COLO829 (cell line): Measurements from ENCODE around the gene ZP1.

ENCODE experiments used
- DNase-seq: peaks from one replicate; pipeline ENCODE4 v3.0.0; 2012; ENCODE audit warnings: low spot score

The ZP1 gene

DNA sequence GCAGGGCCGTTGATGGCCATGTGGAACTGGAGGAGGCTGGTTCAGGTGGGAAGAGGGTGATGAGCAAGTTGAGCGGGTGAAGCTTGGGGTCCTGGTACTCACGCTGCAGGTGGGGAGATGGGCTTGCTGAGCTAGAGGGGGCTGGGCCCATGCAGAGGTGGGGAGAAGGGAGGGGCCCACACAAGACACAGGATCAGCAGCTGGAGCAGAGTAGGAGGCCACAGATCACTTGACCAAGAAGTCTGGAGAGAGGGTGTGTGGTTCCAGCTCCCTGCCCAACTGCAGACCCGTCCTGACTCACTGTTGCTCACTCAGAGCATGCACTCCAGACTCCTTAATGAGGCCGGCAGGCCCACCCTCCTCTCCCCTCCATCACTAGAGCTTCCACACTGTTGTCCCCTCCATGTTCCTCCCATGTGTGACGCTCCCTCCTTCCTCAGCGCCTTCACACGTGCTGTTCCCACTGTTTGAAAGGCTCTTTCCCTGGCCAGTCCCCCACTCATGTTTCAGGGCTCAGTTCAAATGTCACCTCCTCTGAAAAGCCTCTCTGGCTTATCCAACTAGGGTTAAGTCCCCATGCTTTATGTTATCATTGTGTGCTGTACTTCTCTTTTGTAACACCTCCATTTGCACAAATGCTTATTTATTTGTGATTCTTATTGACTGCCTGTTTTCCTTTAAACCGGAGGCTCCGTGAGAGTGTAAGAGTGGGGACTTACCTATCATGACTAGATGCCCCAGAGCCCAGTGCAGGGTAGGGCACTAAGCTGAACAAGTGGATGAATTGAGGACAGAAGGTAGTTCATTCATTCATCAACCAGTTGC is 23.1 kb upstream of the ZP1 start:
- DNase-seq, result no peak

DNA sequence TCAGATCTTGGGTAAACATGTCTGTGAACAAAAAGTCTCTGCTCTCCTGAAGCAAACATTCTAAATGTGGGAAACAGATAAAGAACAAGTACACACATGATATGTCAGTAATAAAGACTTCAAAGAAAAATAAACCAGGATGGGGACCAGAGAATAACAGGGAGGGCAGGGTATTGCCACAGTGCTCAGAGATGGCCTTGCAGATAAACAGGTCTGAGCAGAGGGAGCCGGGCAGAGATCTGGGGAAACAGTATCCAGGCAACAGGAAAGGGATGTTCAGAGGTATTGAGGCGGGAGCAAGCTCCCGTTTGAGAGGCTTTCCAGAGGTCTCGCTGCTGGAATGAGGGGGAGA is 22.5 kb upstream of the ZP1 start:
- no peak for DNase-seq

DNA sequence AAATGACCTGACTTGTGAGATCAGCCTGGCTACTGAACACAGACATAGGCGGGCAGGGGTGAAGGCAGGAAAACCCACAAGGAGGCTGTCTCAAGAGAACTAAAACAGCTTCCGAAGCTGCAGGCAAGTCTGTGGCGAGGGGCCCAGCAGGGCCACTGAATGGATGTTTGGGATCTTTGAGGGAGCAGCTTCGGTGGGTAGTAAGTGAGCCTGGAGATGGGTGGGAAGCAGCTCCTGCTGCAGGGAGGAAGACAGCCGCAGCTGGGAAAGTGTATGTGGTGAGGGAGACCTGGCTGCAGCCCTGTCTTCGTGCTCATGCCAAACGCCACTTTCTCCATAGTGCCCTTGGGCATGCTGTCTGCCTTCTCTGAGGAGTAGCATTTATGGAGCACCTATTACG is 22.0 kb upstream of the ZP1 start:
- no peak for DNase-seq

GRCh38 chr11:60847281-60847680 is 20.1 kb upstream of the ZP1 start:
- no peak for DNase-seq

GRCh38 chr11:60847896-60848295 is 19.4 kb upstream of the ZP1 start:
- DNase-seq, result no peak

- DNase-seq, result no peak
Observed at GRCh38 chr11:60848714-60849151, 18.6 kb upstream of the ZP1 start.

DNA sequence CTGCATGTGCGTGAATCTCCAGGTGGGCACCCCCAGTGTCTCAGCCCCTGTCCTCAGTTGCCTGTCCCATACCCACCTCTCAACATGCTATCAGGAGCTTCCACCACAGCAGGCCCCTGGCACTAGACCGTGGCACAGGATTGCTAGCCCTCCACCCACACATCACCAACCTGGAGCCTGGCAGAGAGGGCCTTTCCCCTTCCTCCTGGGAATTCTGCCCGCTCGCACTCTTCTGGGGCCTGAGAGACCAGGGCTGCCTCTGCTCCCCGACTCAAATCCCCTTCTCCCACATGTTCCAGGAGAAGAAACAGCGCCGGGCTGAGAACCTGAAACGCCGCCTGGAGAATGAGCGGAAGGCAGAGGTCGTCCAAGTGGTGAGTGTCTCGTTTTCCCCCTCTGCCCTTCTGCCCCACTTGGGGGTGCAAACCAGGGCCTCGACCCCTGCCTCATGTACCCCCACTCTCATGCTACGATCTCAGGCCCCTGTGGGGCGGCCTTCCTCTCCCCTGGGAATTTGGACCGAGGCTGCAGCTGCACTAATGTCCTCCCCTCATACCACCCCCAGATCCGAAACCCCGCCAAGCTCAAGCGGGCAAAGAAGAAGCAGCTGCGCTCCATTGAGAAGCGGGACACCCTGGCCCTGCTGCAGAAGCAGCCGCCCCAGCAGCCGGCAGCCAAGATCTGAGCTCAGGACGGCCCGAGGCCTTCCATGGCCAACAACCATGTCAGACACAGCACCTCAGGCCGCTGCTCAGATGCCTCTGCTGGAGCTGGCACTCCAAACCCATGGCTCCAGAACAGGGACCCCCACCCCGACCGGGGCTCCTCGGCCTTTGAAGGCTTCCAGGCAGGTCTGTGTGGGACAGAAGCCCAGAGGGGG is 17.5 kb upstream of the ZP1 start:
- DNase-seq, result no peak

GRCh38 chr11:60851327-60852104 is 15.8 kb upstream of the ZP1 start:
- no peak for DNase-seq

- DNase-seq, result no peak
Observed at GRCh38 chr11:60852117-60852981, 15.0 kb upstream of the ZP1 start.

GRCh38 chr11:60852982-60853950 is 14.1 kb upstream of the ZP1 start:
- no peak for DNase-seq

- DNase-seq, result no peak
Observed at GRCh38 chr11:60854140-60854846, 13.0 kb upstream of the ZP1 start.

DNA sequence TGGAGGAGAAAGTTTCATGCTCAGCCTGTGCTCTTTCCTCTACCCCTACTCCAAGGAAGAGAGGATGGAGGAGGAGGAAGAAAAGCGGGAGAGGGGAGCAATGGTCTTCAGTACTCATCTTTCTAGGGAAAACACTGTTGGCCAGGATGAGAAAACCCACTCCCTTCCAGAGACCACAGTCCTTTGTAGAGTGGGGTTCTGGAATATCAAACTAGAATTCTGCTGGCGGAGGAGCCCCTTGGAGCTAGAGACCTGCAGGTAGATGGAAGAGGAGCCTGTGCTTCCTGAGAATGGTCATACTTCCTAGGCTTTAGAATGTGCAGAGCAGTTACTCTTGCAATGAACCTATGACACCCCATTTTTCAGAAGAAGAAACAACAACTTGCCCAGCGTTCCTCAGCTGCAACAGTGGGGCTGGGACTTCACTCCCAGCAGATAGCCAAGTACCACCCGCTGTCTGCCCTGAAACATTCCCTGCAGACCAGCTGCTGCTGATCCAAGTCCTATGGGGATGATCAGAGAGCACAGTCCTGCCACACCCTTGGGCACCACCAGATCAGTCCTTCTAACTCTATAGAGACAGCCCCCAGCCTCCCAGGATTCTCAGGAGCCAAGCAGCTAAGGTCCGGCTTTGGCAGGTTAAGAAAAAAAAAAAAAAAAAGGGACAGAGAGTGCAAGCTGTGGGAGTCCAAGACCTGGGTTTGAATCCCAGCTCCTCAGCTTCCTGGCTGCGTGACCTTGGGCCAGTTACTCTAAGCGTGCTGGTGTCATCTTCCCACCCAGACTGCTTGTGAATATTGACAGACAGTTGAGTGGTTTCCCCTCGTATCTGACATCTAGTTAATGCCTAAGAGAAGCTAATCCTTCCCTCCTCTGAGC is 12.3 kb upstream of the ZP1 start:
- no peak for DNase-seq

DNA sequence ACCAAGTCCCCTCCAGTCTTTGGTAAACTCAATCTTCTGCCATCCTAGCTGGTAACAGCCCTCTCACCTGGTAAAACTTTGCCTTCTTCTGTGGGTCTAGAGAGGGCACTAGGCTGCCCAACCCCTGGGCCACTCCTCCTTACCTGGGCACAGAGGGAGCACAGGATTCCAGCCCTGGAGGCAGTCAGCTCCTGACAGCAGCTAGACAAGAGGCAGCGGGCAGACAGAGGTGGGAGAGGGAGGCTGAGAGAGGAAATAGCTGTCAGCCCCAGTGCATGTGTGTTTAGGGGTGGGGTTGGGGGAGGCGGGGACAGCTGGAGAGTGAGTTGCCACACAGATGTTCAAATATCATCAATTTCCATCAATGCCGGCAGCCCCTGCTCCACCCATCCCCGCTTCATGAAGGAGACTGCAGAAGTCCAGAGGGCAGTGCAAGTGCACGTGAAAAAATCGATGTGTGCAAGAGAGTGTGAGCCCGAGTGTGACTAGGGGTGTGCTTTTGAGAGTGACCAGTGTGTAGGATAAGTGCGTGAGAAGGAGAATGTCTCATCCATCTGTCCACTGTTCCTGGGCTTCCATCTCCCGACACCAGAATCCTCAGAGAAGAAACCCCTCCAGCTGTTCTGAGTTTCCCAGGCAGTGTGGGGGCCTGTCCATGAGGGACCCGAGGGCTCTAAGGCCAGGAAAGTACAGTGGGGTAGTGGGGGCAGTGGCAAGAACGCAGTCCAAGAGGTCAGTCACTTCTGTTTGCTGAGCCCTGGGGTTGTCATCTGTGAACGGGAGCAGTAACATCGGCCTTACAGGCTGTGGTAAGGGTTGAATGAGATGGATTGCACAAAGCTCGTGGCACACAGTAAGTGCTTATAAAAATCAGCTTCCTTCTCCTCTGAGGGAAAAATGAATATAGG is 11.4 kb upstream of the ZP1 start, which contains the start of gene PTGDR2:
Gene PTGDR2, minus strand, starts transcription at position 225 of the 908 bp plus-strand sequence. CDS start 2,228 bp downstream, outside the sequence.
- DNase-seq, result no peak

DNA sequence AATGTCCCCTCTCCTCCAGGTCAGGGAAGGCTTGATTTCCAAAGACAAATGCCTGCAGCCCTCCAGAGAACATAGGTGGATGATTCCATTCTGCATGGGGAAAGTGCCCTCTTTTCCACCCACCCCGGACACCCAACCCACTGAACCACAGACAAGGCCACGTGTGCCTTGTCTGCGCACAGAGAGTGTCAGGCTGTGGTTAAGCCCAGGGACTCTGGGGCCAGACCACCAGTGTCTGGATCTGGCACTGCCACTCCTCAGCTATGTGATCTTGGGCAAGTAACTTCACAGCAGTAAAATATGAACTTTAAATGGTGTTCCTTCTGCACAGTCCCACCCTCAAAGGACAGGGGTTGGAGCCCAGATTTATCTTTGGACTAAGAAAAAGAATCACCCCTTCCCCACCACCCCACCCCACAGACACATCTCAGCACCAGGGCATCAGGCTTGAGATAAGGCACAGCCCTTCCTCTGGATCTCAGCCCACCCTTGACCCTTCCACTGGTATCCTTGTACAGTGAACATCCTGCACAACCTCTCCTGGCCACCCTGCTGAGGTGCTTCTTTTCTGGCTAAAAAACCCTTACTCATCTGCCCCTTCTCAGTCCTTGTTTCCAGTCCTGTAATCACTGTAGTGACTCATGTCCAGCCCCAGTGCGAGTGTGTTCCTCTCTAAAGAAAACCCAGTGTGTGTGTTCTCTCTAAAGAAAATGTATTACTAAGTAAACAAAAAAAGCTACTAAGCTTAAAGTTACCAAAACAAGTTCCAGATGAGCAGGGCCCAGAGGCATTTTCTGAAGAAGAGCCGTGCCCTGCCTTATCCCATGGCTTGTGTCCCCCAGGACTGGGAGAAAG is 9.7 kb upstream of the ZP1 start:
- no peak for DNase-seq

GRCh38 chr11:60858236-60858635 is 9.1 kb upstream of the ZP1 start:
- no peak for DNase-seq

DNA sequence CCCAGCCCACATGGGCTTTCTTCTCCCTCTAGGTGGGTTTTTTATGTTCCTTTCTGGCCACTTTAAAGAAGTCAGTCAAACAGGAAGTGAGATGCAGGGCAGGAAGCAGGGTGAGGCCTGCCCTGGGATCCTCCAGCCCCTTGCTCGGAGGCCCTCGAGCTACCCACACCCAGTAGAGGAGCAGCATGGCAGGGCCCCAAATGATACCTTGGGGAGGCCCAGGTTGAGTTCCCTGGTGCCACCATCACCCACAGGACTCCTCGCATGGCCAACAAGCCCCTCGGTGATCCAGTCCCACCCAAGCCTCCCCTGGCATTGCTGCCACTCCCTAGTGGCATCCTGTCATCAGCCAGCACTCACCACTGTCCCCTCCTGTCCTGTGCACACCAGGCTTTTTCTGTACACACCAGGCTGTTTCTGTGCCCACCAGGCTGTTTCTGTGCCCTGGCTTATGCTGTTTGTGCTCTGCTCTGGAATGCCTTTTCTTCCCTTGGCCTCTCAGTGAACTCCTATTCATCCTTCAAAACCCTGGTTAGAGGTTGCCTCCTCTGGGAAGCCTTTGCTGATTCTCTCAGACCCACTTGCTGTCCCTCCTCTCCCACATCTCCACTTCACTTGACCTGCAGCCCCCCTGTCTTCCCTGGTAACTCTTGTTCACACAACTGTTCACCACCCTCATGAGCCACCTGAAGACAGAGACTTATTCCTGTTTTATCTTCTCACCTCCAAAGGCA is 8.4 kb upstream of the ZP1 start:
- DNase-seq, result no peak
